GM18502 (cell line): ENCODE data around the gene CTDSP1.

Experiments
- ATAC-seq: cut with Tn5 transposase; IDR thresholded peaks from one replicate; pipeline ENCODE4 v1.9.1; 2021; ENCODE audit warnings: mild to moderate bottlenecking; ENCODE audit not compliant: unreplicated experiment, poor library complexity

Gene CTDSP1, protein sequence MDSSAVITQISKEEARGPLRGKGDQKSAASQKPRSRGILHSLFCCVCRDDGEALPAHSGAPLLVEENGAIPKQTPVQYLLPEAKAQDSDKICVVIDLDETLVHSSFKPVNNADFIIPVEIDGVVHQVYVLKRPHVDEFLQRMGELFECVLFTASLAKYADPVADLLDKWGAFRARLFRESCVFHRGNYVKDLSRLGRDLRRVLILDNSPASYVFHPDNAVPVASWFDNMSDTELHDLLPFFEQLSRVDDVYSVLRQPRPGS

DNA sequence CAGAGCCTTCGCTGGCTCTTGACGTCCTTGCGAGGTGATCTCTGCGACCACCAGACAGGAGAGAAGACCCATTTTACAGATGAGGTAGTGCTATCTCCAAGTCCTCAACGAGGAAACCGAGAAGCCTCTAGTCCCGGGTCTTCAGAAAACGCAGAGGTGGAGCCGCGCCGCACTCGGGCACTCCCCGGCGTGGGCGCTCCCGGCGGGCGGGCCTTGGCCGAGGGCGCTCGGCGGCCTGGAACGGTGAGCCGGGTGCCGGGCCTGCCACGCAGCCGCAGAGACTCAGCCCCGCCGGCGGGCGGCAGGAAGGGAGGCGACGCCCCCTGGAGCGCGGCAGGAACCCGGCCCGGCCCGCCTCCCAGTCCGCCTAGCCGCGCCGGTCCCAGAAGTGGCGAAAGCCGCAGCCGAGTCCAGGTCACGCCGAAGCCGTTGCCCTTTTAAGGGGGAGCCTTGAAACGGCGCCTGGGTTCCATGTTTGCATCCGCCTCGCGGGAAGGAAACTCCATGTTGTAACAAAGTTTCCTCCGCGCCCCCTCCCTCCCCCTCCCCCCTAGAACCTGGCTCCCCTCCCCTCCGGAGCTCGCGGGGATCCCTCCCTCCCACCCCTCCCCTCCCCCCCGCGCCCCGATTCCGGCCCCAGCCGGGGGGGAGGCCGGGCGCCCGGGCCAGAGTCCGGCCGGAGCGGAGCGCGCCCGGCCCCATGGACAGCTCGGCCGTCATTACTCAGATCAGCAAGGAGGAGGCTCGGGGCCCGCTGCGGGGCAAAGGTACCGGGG lies at the start of gene CTDSP1:
Gene CTDSP1 (plus strand): TSS at position 478 of the 776 bp plus-strand sequence. CDS start 223 bp downstream, at position 701.
- ATAC-seq = peak; percentile 48

DNA sequence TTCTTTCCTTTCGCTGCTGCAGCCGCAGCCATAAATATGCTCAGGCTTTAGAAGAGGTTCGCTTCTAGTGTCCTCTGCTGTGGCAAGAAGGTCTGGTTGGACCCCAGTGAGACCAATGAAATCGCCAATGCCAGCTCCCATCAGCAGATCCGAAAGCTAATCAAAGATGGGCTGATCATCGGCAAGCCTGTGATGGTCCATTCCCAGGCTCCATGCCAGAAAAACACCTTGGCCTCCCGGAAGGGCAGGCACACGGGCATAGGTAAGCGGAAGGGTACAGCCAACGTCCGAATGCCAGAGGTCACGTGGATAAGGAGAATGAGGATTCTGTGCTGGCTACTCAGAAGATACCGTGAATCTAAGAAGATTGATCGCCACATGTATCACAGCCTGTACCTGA lies 45.6 kb upstream of the CTDSP1 start:
- no peak for ATAC-seq

DNA sequence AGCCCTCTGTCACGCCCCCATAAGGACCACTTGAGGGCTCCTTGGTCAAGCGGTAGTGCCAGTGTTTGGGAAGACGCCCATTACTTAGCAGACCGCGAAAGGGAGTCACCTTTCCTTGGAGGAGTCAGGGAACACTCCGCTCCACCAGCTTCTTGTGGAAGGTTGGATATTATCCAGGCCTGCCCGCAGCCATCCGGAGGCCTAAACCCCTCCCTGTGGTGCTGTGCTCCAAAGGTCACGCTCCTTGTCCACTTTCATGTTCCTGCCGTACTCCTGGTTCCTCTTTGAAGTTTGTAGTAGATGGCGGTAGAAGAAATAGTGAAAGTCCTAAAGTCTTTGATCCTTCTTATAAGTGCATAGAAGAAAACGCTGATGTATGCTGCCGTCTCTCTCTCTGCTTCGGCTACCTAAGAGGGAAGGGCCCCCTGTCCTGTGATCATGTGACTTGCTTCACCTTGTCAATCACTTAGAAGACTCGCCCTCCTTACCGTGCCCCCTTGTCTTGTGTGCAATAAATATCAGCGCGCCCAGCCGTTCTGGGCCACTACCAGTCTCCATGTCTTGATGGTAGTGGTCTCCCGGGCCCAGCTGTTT lies 44.7 kb upstream of the CTDSP1 start:
- no peak for ATAC-seq

DNA sequence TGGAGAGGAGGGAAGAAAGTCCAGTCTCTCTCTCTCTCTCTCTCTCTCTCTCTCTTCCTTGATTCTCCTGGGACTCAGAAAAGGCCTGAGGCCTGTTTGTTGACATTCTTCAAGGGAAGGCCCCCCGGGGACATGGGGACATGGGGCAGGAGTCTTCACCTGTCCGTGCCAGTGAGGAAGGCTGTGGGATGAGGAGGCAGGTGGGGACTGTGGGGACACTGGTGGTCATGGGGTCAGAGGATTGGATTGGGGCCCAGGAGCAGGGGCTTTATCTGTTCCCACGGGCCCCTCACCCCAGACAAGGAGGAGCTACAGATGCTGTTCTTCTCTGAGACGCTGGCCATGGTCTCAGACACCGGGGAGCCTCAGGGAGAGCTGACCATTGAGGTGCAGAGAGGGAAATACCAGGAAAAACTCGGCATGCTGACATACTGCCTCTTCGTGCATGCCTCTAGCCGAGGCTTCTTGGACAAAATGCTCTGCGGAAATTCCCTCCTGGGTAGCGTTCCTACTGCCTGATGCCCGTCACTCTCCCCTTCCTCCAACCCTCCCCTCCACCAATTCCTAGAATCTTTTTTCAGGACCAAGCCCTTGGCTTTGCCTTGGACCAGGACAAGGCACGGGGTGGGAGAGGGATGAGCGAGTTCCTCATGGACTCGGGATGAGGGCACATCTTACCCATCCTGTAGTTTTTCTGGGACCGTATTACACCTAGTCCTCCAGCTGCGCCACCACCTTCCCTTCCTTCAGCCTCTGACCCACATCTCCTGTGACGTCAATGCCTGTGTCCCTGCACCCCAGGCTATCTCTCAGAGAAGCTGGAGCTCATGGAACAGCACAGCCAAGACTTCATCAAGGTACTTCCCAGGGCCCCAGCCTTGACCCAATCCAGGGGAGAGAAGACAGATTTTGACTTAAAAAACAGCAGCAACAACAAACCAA lies 42.2 kb upstream of the CTDSP1 start:
- no peak for ATAC-seq

DNA sequence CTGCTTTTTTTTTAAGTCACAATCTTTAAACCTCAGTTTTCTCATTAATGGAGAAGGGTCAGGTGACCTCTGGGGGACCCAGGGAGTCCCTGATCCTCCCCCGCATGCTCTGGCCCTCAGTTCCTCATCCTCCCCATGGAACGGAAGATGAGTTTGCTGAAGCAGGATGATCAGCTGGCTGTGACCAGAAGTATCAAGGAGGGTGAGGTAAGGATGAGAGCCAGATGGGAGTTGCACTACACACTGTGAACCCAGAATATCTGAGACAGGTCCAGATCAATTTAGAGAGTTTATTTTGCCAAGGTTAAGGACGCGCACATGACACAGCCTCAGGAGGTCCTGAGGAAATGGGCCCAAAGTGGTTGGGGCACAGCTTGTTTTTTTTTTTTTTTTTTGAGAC lies 39.2 kb upstream of the CTDSP1 start:
- ATAC-seq = no peak

DNA sequence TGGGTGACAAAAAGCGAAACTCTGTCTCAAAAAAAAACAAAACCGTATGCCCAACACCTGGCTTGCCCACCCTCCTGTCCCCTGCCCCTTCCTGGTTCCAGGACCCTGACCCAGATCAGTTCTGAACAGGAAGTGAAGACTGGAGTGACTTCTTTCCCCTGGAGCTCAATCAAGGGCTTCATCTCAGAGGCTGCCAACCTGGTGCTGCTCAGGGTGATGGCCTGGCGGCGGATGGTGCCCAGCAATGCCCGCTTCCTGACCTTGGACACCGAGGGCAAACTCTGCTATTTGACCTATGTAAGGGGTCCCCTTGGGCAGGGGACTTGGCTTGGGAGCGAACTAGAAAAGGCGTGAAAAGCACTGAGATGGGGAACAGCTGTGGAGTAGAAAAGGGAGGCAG lies 37.1 kb upstream of the CTDSP1 start:
- ATAC-seq = no peak

DNA sequence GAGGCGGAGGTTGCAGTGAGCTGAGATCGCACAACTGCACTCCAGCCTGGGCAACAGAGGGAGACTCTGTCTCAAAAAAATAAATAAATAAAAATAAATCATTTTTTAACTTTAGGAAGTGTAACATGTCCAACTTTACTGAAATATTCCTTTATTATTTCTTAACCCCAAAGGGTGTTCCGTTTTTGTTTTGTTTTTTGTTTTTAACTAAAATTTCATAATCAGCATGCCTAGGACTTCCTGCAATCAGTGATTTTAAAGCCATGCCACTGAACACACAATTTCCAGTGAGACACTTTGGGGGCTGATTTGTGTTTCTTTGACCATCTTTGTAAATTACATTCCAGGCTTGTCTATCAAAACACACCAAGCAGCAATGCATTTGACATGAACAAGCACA lies 35.9 kb upstream of the CTDSP1 start:
- ATAC-seq = no peak

DNA sequence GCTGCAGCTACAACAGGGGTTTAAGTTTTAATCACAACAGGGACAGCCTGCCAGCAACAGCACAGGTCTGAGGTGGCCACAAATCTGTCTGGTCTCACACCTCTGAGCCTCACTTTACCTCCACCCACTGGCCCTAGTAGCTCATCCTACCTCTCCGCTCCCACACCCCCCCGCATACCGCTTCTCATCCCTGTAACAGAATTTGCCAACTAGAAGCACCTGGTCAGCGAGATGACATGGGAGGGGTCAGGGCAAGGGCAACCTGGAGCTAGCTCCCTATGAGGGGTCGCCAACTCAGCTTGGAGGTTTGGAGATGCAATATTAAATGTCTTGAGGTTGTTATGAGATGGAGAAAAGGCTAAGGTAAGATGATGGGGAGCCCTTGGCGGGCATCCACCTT lies 35.5 kb upstream of the CTDSP1 start:
- ATAC-seq = no peak

DNA sequence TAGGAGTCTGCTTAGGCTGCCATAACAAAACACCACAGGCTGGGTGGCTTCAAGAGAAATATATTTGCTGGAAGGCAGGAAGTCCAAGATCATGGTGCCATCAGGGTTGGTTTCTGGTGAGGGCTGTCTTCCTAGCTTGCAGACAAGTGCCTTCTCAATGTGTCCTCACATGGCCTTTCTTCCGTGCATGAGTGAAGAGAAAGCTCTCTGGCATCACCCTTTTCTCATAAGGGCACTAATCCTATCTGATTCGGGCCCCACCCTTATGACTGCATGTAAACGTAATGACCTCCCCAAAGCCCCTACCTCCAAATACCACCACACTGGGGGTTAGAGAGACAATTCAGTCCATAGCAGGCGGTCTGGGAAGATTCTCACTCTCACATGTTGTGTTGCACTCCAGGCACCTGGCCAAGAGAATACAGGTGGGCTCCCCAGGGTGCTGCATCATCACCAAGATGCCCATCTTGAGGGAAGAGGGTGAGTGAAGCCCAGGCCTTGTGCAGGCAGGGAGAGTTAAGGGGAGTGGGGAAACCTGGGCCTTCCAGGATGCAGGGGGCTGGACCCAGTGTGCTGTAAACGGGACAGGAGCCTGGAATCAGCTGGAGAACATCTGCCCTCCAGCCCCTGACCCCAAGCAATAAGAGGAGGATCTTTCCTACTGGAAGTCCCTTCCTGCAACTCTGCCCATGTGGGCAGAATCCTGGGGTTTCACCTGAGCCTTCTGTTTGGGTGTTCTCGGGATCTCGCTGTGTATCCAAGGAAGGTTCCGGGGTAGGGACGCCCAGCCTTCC lies 32.9 kb upstream of the CTDSP1 start:
- ATAC-seq = no peak

DNA sequence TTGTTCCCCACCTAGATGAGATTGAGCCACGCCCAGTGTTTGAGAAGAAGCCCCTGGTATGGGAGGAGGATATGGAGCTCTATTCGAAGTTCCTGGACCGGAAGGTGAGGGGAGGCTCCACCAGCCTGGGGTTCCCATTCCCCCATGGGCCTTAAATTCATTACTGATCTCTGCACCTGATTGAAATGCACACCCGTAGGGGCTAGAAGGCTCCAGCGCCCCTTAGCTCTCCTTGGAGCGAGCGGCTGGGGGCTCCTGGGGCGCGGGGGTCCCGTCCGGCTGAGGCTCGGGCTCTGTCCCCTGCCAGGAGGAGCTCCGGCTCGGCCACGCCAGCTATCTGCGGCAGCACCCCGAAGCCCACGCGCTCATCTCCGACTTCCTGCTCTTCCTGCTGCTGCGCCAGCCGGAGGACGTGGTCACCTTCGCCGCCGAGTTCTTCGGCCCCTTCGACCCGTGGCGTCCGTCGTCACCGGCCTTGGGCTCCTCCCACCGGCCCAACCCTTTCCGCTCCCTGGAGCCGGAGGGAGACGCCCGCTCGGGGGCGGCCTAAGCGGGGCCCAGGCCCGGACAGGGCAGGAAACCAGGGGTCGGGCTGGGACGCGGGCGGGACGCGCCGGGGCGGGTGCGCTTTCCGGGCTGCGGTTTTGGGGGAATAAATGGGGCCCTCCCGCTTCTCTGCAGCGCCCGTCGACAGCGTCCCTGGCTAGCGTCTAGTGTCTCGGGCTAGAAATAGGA lies 32.1 kb upstream of the CTDSP1 start:
- ATAC-seq = peak; percentile 96

DNA sequence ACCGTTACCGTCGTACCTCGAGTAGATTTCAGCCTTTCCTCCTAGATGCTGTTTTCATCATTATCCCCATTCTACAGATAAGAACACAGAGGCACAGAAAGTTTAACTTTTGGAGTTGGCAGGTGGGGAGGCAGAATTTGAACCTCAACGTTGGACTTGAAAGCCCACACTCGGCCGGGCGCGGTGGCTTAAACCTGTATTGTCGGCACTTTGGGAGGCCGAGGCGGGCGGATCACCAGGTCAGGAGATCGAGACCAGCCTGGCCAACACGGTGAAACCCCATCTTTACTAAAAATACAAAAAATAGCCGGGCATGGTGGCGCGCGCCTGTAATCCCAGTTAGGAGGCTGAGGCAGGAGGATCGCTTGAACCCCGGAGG lies 31.5 kb upstream of the CTDSP1 start:
- ATAC-seq = no peak

DNA sequence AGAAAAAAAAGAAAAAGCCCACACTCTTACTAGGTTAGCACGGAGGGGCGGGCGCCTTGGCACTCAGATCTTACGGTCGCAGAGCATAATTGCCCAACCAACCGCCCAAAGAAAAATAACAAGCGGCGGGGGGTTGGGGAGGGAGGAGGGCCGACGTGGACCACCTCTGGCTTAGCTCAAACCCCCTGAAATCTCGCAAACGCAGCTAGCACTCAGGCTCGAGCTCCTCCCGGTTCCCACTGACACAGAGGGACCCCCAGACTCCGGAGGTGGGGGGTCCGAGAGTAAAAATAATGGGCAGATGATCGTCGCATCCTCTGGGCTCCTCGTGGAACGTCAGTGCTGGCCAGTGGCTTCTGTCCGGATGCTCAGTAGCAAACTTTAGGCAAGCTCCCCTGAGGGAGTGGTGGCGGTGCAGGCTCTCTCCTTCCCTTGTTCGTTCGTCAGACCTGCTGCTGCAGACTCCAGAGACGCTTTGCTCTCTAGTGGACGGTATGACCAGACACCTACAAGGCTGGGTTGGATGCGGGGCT lies 31.0 kb upstream of the CTDSP1 start:
- ATAC-seq = no peak

DNA sequence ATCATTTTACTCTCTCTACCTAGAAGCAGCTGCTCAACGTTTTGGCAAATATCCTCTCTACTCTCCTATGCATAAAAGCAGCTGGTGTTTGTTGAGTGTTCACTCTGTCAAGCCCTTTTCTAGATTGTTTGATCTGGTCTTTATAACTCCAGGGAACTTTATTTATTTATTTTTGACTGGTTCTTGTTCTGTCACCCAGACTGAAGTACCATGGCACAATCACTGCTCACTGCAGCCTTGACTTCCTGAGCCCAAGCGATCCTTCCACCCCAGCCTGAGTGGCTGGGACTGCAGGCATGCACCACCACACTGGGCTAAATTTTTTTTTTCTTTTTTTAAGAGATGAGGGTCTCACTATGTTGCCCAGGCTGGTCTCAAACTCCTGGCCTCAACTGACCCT lies 30.3 kb upstream of the CTDSP1 start:
- ATAC-seq = no peak

DNA sequence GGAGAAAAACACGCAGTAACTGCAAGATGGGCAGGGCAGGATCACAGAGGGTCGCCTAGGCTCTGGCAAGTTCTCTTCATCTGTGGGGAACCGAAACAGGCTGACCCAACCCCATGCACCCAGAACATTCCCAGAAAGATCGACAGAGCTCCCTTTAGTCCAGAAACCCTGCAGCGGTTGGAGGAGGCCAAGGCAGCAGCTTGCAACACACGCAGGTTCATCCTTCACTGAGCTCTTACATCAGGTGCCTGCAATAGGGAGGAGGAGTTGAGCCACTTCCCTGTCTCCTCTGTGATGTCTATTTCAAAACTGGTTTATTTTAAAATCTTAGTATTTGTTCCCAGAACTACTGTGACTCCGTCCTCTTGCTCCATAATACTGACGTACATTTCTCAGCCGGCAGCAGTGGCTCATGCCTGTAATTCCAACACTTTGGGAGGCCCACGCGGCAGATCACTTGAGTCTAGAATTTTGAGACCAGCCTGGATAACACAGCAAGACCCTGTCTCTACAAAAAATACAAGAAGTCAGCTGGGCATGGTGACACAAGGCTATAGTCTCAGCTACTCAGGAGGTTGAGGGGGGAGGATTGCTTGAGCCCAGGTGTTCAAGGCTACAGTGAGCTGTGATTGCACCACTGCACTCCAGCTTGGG lies 29.1 kb upstream of the CTDSP1 start:
- no peak for ATAC-seq

DNA sequence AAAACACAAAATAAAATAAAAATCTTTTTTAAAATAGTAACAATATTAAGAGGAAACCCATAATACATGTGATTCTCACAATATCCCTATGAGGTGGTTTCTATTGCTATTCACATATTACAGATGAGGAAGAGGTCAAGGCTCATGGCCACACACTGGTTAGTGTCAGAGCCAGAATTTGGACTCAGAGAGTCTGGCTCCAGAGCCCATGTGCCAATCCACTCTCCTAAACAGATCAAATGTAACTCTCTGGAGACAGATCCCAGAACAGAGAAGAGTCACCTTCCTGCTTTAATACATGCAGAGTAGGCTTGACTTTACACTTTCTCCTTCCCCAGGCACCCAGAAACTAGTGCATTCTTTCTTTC lies 27.7 kb upstream of the CTDSP1 start:
- ATAC-seq = no peak

DNA sequence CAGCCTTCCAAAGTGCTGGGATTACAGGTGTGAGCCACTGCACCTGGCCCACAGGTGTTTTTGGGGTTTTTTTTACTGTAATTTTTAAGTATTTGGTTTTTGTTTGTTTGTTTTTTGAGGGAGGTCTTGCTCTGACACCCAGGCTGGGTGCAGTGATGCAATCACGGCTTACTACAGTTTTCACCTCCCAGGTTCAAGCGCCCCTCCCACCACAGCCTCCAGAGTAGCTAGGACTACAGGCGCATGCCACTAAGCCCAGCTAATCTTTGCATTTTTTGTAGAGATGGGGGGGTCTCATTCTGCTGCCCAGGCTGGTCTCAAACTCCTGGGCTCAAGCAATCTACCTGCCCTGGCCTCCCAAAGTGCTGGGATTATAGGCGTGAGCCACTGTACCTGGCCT lies 24.9 kb upstream of the CTDSP1 start:
- ATAC-seq = no peak

DNA sequence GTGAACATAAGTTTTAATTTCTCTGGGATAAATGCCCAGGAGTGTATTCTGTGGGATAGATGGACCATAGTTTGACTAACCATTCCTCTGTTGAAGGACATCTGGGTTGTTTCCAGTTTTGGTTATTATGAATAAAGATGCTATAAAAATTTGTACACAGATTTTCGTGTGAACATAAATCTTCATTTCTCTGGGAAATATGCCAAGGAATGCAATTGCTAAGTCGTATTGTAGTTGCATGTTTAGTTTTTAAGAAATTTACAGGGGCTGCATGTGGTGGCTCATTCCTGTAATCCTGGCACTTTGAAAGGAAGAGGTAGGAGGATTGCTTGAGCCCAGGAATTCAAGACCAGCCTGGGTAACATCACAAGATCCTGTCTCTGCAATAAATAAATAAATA lies 24.5 kb upstream of the CTDSP1 start:
- no peak for ATAC-seq

DNA sequence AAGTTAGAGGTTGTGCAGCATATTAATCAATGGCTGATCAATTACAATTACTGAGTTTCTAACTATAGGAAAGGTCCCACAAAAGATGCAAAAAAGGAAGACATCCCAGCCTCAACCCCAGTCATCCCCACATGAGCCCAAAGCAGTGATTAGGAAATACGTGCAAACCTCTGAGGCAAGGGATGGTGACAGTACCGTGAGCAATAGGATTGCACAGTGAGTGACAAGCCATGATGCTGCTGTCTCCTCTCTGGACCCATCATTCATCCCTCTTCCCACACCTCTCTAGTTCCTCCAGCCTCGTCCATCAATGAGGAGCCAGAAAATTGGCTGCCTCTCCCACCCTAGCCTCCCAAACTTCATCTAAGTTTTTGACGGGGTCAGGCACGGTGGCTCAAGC lies 21.6 kb upstream of the CTDSP1 start:
- no peak for ATAC-seq
